K562 (cell line): ENCODE results near the gene AKR1A1. TPM values are rescaled to one million over a fixed set of nuclear protein-coding genes. Genes with fewer than 3 reads are reported as not detected.
A peak's percentile ranks its signal among the peaks of the same experiment; 100 is the strongest.

Experiments
- ATAC-seq: fragments of 200-7000 bp; cut with Tn5 transposase; 3 replicates; pipeline ENCODE4 v1.9.1; 2020; ENCODE audit warnings: moderate library complexity
- BruUV-seq: library from RNA; stranded (reverse); fragments of 400-500 nt; replicated peaks from 2 replicates; lab custom pipeline; 2021; lab: Mats Ljungman, UMichigan
- CTCF ChIA-PET: fragments of 300-600 bp; formaldehyde crosslinking; extraction: SDS; loops from one replicate; lab custom pipeline; 2021; ENCODE audit warnings: low intra/inter-chr PET ratio; lab: Yijun Ruan, JAX
- POLR2A ChIA-PET: fragments of 300-600, 350-650 bp; sonication (Branson Sonifier 250); formaldehyde crosslinking; extraction: SDS; loops from one replicate; lab custom pipeline; 2021; ENCODE audit warnings: antibody characterized with exemption, inconsistent platforms; lab: Yijun Ruan, JAX
- DNase-seq, 4 experiments: peaks; one replicate each; pipeline versions ENCODE4 v3.0.0 to v3.0.0-alpha.2; 2011 to 2018; ENCODE audit warnings: low spot score in 3 of 4, mixed read lengths in 3 of 4; ENCODE audit errors: extremely low read depth in 1 of 4
- FAIRE-seq: peaks from 2 replicates; lab custom pipeline; 2011; peaks lifted over from hg19 to GRCh38; lab: Jason Lieb, UNC
- H2AFZ ChIP-seq: 2 replicates; pipeline ENCODE4 v1.6.0; 2011; ENCODE audit warnings: low read depth, low read length, control low read depth, inconsistent platforms
- H3K27ac ChIP-seq: fragments of 200-600 bp; 3 replicates; pipeline ENCODE4 v1.8.0; 2011; ENCODE audit warnings: low read depth, mild to moderate bottlenecking, control low read depth, inconsistent platforms, low read length, moderate library complexity, mixed read lengths; ENCODE audit errors: extremely low read depth
- H3K27me3 ChIP-seq, 2 experiments: fragments of 300-600 bp in 1 of 2; 2 replicates in 1 of 2; 3 replicates in 1 of 2; pipeline versions ENCODE4 v1.6.0 to v1.8.0; 2011; ENCODE audit warnings: inconsistent platforms in 2 of 2, low read length in 2 of 2, mild to moderate bottlenecking in 1 of 2, mixed read lengths in 1 of 2, moderate library complexity in 1 of 2; ENCODE audit not compliant: control insufficient read depth in 2 of 2, insufficient read depth in 2 of 2
- H3K36me3 ChIP-seq: fragments of 300-600 bp; 3 replicates; pipeline ENCODE4 v1.8.0; 2011; ENCODE audit warnings: mild to moderate bottlenecking, low read length, inconsistent platforms; ENCODE audit not compliant: control insufficient read depth, insufficient read depth
- H3K4me1 ChIP-seq, 2 experiments: fragments of 200-600 bp in 1 of 2; replicated peaks in 1 of 2; 2 replicates in 1 of 2; 3 replicates in 1 of 2; pipeline versions ENCODE4 v1.5.1 to v1.8.0; 2011; ENCODE audit warnings: inconsistent platforms in 2 of 2, low read length in 2 of 2, mild to moderate bottlenecking in 1 of 2, mixed read lengths in 1 of 2, moderate library complexity in 1 of 2; ENCODE audit not compliant: control insufficient read depth in 2 of 2, insufficient read depth in 2 of 2
- H3K4me2 ChIP-seq: 2 replicates; pipeline ENCODE4 v1.6.1; 2011; ENCODE audit warnings: low read length, control low read depth, inconsistent platforms, mixed read lengths; ENCODE audit not compliant: insufficient read depth
- H3K4me3 ChIP-seq: fragments of 200-600 bp; sonication (generic), shearing (Covaris generic); 2 replicates; pipeline ENCODE4 v1.5.1; 2016; ENCODE audit warnings: control low read depth, inconsistent platforms
- H3K79me2 ChIP-seq: fragments of 200-600 bp; 3 replicates; pipeline ENCODE4 v1.8.0; 2011; ENCODE audit warnings: low read length, inconsistent platforms; ENCODE audit not compliant: control insufficient read depth, insufficient read depth
- H3K9ac ChIP-seq, 2 experiments: 2 replicates each; pipeline versions ENCODE4 v1.6.0 to v1.6.1; 2011; ENCODE audit warnings: low read depth in 2 of 2, low read length in 2 of 2, control low read depth in 1 of 2, inconsistent platforms in 1 of 2, mild to moderate bottlenecking in 1 of 2, mixed read lengths in 1 of 2; ENCODE audit not compliant: insufficient read depth in 1 of 2
- H3K9me1 ChIP-seq: one replicate; pipeline ENCODE4 v1.6.0; 2011; ENCODE audit warnings: inconsistent platforms, mild to moderate bottlenecking, low read length, moderate library complexity; ENCODE audit not compliant: control insufficient read depth, insufficient read depth
- H3K9me3 ChIP-seq: replicated peaks from 2 replicates; pipeline ENCODE4 v1.5.1; 2011; ENCODE audit warnings: low read depth, low read length, inconsistent platforms; ENCODE audit not compliant: control insufficient read depth, insufficient read depth
- H4K20me1 ChIP-seq: replicated peaks from 2 replicates; pipeline ENCODE4 v1.6.1; 2011; ENCODE audit warnings: low read length, inconsistent platforms, mixed read lengths; ENCODE audit not compliant: control insufficient read depth, insufficient read depth
- E2F8 ChIP-seq: fragments of 450-650 bp; IDR thresholded peaks from 2 replicates; pipeline ENCODE4 v1.7.1; 2018; ENCODE audit warnings: mild to moderate bottlenecking, low read depth; ENCODE audit not compliant: partially characterized antibody
- OTX1 ChIP-seq: fragments of 450-650 bp; formaldehyde crosslinking; IDR thresholded peaks from 2 replicates; pipeline ENCODE4 v1.4.0; 2022; ENCODE audit warnings: mild to moderate bottlenecking
- SMARCA4 ChIP-seq: fragments of 450-650 bp; IDR thresholded peaks from 2 replicates; pipeline ENCODE4 v1.6.1; 2016
- ZBTB33 ChIP-seq: sonication (generic); formaldehyde crosslinking; IDR thresholded peaks from 2 replicates; pipeline ENCODE4 v1.8.1; 2023; ENCODE audit warnings: mild to moderate bottlenecking, missing genetic modification reagents
- ZNF398 ChIP-seq: fragments of 250-450 bp; sonication (Bioruptor Pico); IDR thresholded peaks from 2 replicates; pipeline ENCODE4 v1.8.0; 2021; ENCODE audit warnings: moderate library complexity, mild to moderate bottlenecking, inconsistent platforms
- ZNF639 ChIP-seq, 2 experiments: fragments of 200-800 bp in 1 of 2; sonication (Bioruptor generic) in 1 of 2; sonication (generic) in 1 of 2; formaldehyde crosslinking in 1 of 2; IDR thresholded peaks in 1 of 2; conservative IDR thresholded peaks in 1 of 2; 2 replicates each; pipeline versions ENCODE4 v1.5.0 to v1.6.1; 2016 to 2020; ENCODE audit warnings: missing compliant biosample characterization in 1 of 2, missing genetic modification characterization in 1 of 2, missing genetic modification reagents in 1 of 2
- WGBS: fragments of 100-300 bp; shearing (Covaris generic); methylation state at CpG from one replicate; pipeline ENCODE4 v1.1.6; 2016; ENCODE audit warnings: low coverage, mixed read lengths; ENCODE audit not compliant: insufficient coverage; ENCODE audit errors: missing lambda C conversion rate; 5-methylcytosine and 5-hydroxymethylcytosine counted together
- in situ Hi-C: fragments of 300-500 bp; cut with MboI; formaldehyde crosslinking; loops from 4 replicates; pipeline ENCODE4 v1.15.0; 2018; ENCODE audit warnings: inconsistent platforms, mixed read lengths
- intact Hi-C: fragments of 100-400 bp; cut with micrococcal nuclease; formaldehyde crosslinking; loops from 2 replicates; pipeline ENCODE4 v1.14.2; 2022
- polyA plus RNA-seq, 8 experiments: library from polyadenylated mRNA; depleted of rRNA in 4 of 8; stranded (reverse) in 5 of 8; unstranded in 3 of 8; fragments of >200 nt; fragmentation: Nextera tagmentation in 2 of 8; fragmentation: Illumina TruSeq in 1 of 8; extraction: Ambion mirVana in 2 of 8; extraction: Trizol in 1 of 8; gene quantifications; 2 replicates each; pipeline versions ENCODE4 v1.2.1 to v1.2.3, GENCODE V29; 2011 to 2014; ENCODE audit warnings: inconsistent platforms in 1 of 8, missing spikeins in 1 of 8
- total RNA-seq, 7 experiments: library from RNA; depleted of rRNA in 6 of 7; stranded (reverse); fragments of >200 nt in 6 of 7; fragmentation: Illumina TruSeq in 2 of 7; extraction: Trizol in 2 of 7; gene quantifications; 2 replicates each; pipeline versions ENCODE4 v1.2.1 to v1.2.3, GENCODE V29; 2011 to 2021; ENCODE audit warnings: low replicate concordance in 1 of 7

AKR1A1 gene
- total and polyA plus RNA-seq, 9 of the 15 experiments (the other 6 are each of a cell fraction or from before 2014, with no cell fraction given), result 68.6 to 211 (median 132) TPM

- no peak for ATAC-seq
- H3K4me2 ChIP-seq, result no peak overlapping the region
- ChIA-PET POLR2A (interaction anchor here (0.6 to 6.3 kb wide), 6 partner anchors 9 to 504 kb away, joined by 3 to 87 read pairs (median 8); partner anchors contain the start of genes NASP and PRDX1), CTCF (interaction anchor here (0.6 kb wide), 1 partner anchor 39 kb away, joined by 3 read pairs; no protein-coding TSS in a partner anchor)
- no peak overlapping the region for H3K9ac ChIP-seq
- no peak overlapping the region for H3K4me3 ChIP-seq
- BruUV-seq, result no TSS peak
- in situ Hi-C loops (no loop called here), intact Hi-C loops (no loop called here)
- no peaks in the 10 kb centered on the region for H3K36me3 ChIP-seq
- no peaks in the 10 kb centered on the region for H3K79me2 ChIP-seq
- TF ChIP-seq OTX1 (no peak), ZNF639 (CRISPR knock-in tag; conservative IDR thresholded peaks at IDR 0.05 in 1 of 2, IDR thresholded peaks at IDR 0.05 in 1 of 2) (0 out of 4 replicates have a peak, but pooled peaks of 1 of the 2 experiments have one; percentile 0), ZNF398 (no peak), ZBTB33 (no peak), SMARCA4 (no peak), E2F8 (no peak)
- TF ChIP-seq, all 486 proteins: peak for 1
- Histone ChIP-seq H3K27ac (no peak overlapping the region), H3K27me3 (no peaks in the 10 kb centered on the region), H2AFZ (peak overlapping the region; percentile 58; the same call in 1 of the 2 replicates), H3K9me1 (no peaks in the 10 kb centered on the region), H3K9me3 (no peaks in the 10 kb centered on the region), H4K20me1 (no peaks in the 10 kb centered on the region), H3K4me1 (peaks cover 8 to 16% of the 10 kb centered on the region in 2 experiments)
- DNase-seq (no peak), FAIRE-seq (no peak)
- WGBS, result 58% methylated on average over 4 of the region's 4 CpGs
Measured at GRCh38 chr1:45544530-45544929, 6.1 kb upstream of the AKR1A1 start.
